Loucy (cell line): ENCODE data around the gene OCEL1.

Source experiments
- EZH2phosphoT487 ChIP-seq: fragments of 200-600 bp; IDR thresholded peaks from 2 replicates; pipeline ENCODE4 v1.6.1; 2018; ENCODE audit warnings: antibody characterized with exemption, mild to moderate bottlenecking, moderate library complexity, borderline replicate concordance
- TF ChIP-seq, protein P1 (sequence below): fragments of 200-600 bp; sonication (generic); conservative IDR thresholded peaks from 2 replicates; pipeline ENCODE4 v1.5.1; 2014; ENCODE audit warnings: mild to moderate bottlenecking, antibody characterized with exemption, low read length

DNA sequence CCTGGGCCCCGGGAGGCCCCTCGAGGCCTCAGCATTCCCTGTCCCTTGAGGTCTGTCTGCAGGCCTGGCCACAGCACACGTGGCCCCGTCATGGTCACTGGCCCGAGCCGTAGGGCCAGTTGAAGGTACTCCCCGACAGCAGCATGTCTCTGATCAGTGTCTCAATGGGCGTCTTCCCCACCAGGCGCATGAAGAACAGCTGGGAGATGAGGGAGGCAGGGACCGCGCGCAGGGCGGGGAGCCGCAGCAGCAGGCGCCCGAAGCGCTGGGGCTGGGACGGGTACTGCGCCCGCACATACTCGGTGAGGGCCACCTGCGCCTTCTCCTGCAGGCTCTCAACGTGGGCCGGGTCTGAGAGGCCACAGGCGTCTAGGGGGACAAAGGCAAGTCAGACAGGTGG, 6.2 kb downstream of the OCEL1 start:
- TF ChIP-seq, protein P1, sequence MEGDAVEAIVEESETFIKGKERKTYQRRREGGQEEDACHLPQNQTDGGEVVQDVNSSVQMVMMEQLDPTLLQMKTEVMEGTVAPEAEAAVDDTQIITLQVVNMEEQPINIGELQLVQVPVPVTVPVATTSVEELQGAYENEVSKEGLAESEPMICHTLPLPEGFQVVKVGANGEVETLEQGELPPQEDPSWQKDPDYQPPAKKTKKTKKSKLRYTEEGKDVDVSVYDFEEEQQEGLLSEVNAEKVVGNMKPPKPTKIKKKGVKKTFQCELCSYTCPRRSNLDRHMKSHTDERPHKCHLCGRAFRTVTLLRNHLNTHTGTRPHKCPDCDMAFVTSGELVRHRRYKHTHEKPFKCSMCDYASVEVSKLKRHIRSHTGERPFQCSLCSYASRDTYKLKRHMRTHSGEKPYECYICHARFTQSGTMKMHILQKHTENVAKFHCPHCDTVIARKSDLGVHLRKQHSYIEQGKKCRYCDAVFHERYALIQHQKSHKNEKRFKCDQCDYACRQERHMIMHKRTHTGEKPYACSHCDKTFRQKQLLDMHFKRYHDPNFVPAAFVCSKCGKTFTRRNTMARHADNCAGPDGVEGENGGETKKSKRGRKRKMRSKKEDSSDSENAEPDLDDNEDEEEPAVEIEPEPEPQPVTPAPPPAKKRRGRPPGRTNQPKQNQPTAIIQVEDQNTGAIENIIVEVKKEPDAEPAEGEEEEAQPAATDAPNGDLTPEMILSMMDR = no peak
- TF ChIP-seq EZH2phosphoT487 = no peak
